IPS-NIHi11 (cell line): ENCODE data around the gene RNGTT.
"Not testable (repeated sequence)": the region's sequence is repeated elsewhere in the genome, so short reads cannot be mapped to it uniquely, and the experiment has no call there.

ENCODE experiments used
- DNase-seq: peaks from one replicate; pipeline ENCODE4 v3.0.0; 2012; ENCODE audit warnings: mixed read lengths, low spot score

RNGTT gene

GRCh38 chr6:88864359-88865054 lies 98.9 kb downstream of the RNGTT start:
- no peak for DNase-seq

- no peak for DNase-seq
Observed at GRCh38 chr6:88860310-88860709, 103.1 kb downstream of the RNGTT start.

- no peak for DNase-seq
Observed at GRCh38 chr6:88858455-88858854, 105.0 kb downstream of the RNGTT start.

- no peak for DNase-seq
Observed at GRCh38 chr6:88856566-88856965, 106.9 kb downstream of the RNGTT start.

GRCh38 chr6:88855541-88856147 lies 107.8 kb downstream of the RNGTT start:
- no peak for DNase-seq

- no peak for DNase-seq
Observed at GRCh38 chr6:88852775-88853174, 110.6 kb downstream of the RNGTT start.

GRCh38 chr6:88852000-88852399 lies 111.4 kb downstream of the RNGTT start:
- DNase-seq = no peak

- no peak for DNase-seq
Observed at GRCh38 chr6:88848870-88849269, 114.5 kb downstream of the RNGTT start.

GRCh38 chr6:88843040-88843439 lies 120.4 kb downstream of the RNGTT start:
- no peak for DNase-seq

- DNase-seq = no peak
Observed at GRCh38 chr6:88842320-88842719, 121.1 kb downstream of the RNGTT start.

- DNase-seq = no peak
Observed at GRCh38 chr6:88840796-88841539, 122.5 kb downstream of the RNGTT start.

- no peak for DNase-seq
Observed at GRCh38 chr6:88840289-88840688, 123.1 kb downstream of the RNGTT start.

GRCh38 chr6:88839280-88839679 lies 124.1 kb downstream of the RNGTT start:
- DNase-seq = no peak

- DNase-seq = no peak
Observed at GRCh38 chr6:88835210-88835609, 128.2 kb downstream of the RNGTT start.

- not testable (repeated sequence) for DNase-seq
Observed at GRCh38 chr6:88833071-88833470, 130.3 kb downstream of the RNGTT start.

- DNase-seq = not testable (repeated sequence)
Observed at GRCh38 chr6:88827599-88827998, 135.8 kb downstream of the RNGTT start.

GRCh38 chr6:88825856-88826255 lies 137.6 kb downstream of the RNGTT start:
- DNase-seq = no peak

GRCh38 chr6:88823998-88824397 lies 139.4 kb downstream of the RNGTT start:
- no peak for DNase-seq

GRCh38 chr6:88815491-88815890 lies 147.9 kb downstream of the RNGTT start:
- DNase-seq = no peak

GRCh38 chr6:88814909-88815308 lies 148.5 kb downstream of the RNGTT start:
- peak; percentile 3 for DNase-seq

- DNase-seq = peak; percentile 4
Observed at GRCh38 chr6:88813045-88813444, 150.4 kb downstream of the RNGTT start.

GRCh38 chr6:88810701-88811100 lies 152.7 kb downstream of the RNGTT start:
- DNase-seq = no peak

- DNase-seq = no peak
Observed at GRCh38 chr6:88810089-88810488, 153.3 kb downstream of the RNGTT start.
